Prostate gland (tissue), 2 donors: ENCODE measurements around the gene HEXB.

Source experiments
- CTCF ChIP-seq, 4 experiments: fragments of 200-600 bp in 2 of 4; fragments of 450-650 bp in 2 of 4; sonication (generic) in 2 of 4; IDR thresholded peaks; 1 replicate in 3 of 4; 2 replicates in 1 of 4; pipeline ENCODE4 v1.5.1; 2016 to 2019; ENCODE audit warnings: antibody characterized with exemption in 4 of 4, mild to moderate bottlenecking in 2 of 4, moderate library complexity in 2 of 4
- POLR2A ChIP-seq: fragments of 450-650 bp; IDR thresholded peaks from one replicate; pipeline ENCODE4 v1.6.1; 2016; ENCODE audit warnings: antibody characterized with exemption, mild to moderate bottlenecking
- POLR2AphosphoS5 ChIP-seq: sonication (generic); formaldehyde crosslinking; IDR thresholded peaks from one replicate; pipeline ENCODE4 v1.6.1; 2017; ENCODE audit warnings: antibody characterized with exemption

DNA sequence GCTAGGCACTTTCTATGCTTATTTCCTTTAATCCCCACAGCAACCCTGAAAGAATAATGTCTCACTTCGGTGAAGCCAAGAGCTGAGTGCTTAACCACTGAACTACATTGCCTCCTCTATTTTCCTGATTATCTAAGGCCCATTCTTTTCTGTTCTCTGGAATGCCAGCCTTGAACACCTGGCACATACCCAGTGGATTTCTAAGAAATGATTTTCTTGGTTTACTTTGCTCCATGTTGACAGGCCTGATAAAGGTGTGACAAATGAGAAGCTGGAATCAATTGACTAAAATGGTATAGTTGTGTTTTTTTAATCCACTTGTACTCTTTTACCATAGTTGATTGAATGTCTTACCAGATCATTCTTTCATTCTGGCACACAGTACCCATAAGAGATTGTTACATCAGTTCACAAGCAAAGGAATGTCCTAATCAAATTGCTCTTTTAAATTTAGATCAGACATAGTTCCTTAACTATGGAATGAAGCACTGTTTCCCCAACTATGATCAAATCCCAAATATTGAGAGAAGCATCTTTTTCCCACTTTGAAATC, 35.5 kb upstream of the HEXB start:
- no peak for TF ChIP-seq CTCF (IDR thresholded peaks at IDR 0.05)
- TF ChIP-seq POLR2AphosphoS5: no peak
- no peak for TF ChIP-seq POLR2A
